SK-N-SH (cell line): ENCODE measurements around the gene BRME1.

ENCODE experiments used
- FOXJ3 ChIP-seq: sonication (generic); formaldehyde crosslinking; IDR thresholded peaks from 2 replicates; pipeline ENCODE4 v1.5.1; 2020; ENCODE audit warnings: mild to moderate bottlenecking, missing genetic modification reagents
- JUND ChIP-seq: IDR thresholded peaks from 2 replicates; pipeline ENCODE4 v1.4.0; 2012
- NFIC ChIP-seq: IDR thresholded peaks from 2 replicates; pipeline ENCODE4 v1.4.0; 2012; ENCODE audit warnings: borderline replicate concordance
- POLR2AphosphoS5 ChIP-seq: IDR thresholded peaks from 2 replicates; pipeline ENCODE4 v1.6.1; 2012; ENCODE audit warnings: low read depth, low read length
- TF ChIP-seq, protein P1 (sequence below): fragments of 200-600 bp; sonication (generic); IDR thresholded peaks from 2 replicates; pipeline ENCODE4 v1.6.1; 2017; ENCODE audit warnings: antibody characterized with exemption, mild to moderate bottlenecking, moderate library complexity
- TF ChIP-seq, protein P2 (sequence below): IDR thresholded peaks from 2 replicates; pipeline ENCODE4 v1.4.0; 2012; ENCODE audit warnings: low read depth
- TF ChIP-seq, protein P3 (sequence below): IDR thresholded peaks from 2 replicates; pipeline ENCODE4 v1.4.0; 2012; ENCODE audit warnings: low read depth, borderline replicate concordance

DNA sequence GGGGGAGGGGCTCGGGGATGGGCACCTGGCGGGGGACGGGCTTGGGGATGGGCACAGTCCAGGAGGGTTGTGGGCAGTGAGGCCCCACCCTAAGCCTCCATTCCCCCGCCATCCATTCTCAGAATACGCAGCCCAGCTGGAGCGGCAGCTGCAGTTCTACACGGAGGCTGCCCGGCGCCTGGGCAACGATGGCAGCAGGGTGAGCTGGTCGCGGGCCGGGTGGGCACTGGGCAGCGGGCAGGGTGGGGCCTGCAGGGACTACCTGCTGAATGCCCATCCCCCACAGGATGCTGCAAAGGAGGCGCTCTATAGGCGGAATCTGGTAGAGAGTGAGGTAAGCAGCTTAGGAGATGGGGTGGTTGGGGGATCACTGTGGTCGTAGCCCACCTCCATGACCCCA is 24.0 kb upstream of the BRME1 start:
- TF ChIP-seq, protein P1, sequence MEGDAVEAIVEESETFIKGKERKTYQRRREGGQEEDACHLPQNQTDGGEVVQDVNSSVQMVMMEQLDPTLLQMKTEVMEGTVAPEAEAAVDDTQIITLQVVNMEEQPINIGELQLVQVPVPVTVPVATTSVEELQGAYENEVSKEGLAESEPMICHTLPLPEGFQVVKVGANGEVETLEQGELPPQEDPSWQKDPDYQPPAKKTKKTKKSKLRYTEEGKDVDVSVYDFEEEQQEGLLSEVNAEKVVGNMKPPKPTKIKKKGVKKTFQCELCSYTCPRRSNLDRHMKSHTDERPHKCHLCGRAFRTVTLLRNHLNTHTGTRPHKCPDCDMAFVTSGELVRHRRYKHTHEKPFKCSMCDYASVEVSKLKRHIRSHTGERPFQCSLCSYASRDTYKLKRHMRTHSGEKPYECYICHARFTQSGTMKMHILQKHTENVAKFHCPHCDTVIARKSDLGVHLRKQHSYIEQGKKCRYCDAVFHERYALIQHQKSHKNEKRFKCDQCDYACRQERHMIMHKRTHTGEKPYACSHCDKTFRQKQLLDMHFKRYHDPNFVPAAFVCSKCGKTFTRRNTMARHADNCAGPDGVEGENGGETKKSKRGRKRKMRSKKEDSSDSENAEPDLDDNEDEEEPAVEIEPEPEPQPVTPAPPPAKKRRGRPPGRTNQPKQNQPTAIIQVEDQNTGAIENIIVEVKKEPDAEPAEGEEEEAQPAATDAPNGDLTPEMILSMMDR, result no peak
- TF ChIP-seq, protein P2, sequence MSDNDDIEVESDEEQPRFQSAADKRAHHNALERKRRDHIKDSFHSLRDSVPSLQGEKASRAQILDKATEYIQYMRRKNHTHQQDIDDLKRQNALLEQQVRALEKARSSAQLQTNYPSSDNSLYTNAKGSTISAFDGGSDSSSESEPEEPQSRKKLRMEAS, result no peak
- TF ChIP-seq POLR2AphosphoS5 (no peak), JUND (no peak), FOXJ3 (no peak), NFIC (no peak)
- TF ChIP-seq, protein P3, sequence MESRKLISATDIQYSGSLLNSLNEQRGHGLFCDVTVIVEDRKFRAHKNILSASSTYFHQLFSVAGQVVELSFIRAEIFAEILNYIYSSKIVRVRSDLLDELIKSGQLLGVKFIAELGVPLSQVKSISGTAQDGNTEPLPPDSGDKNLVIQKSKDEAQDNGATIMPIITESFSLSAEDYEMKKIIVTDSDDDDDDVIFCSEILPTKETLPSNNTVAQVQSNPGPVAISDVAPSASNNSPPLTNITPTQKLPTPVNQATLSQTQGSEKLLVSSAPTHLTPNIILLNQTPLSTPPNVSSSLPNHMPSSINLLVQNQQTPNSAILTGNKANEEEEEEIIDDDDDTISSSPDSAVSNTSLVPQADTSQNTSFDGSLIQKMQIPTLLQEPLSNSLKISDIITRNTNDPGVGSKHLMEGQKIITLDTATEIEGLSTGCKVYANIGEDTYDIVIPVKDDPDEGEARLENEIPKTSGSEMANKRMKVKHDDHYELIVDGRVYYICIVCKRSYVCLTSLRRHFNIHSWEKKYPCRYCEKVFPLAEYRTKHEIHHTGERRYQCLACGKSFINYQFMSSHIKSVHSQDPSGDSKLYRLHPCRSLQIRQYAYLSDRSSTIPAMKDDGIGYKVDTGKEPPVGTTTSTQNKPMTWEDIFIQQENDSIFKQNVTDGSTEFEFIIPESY, result no peak
